ENCODE results near the gene ITSN2. TPM values are rescaled to one million over a fixed set of nuclear protein-coding genes. Genes with fewer than 3 reads are reported as not detected.

Gene ITSN2
- total RNA-seq, 2 experiments from 2014 or later = 86.8 to 91.3 TPM

Other genes with a start within 250 kb of the ITSN2 start
- not detected for gene PFN4, start 237.2 kb downstream of the ITSN2 start, total RNA-seq
- gene FAM228B, start 237.1 kb downstream of the ITSN2 start, total RNA-seq = 10 to 100 TPM; 13.1 to 14.9 TPM
- gene FAM228A, start 185.5 kb downstream of the ITSN2 start, total RNA-seq = under 1 TPM in 1 of 2 experiments, not detected in 1; 0.51 TPM
- 10 to 100 TPM; 23.6 to 24.7 TPM for gene NCOA1, start 130.7 kb upstream of the ITSN2 start, total RNA-seq